Cardiac atrium fibroblast (primary cell): ENCODE results near the gene NOG. TPM values are rescaled to one million over a fixed set of nuclear protein-coding genes. Genes with fewer than 3 reads are reported as not detected.

Experiments used
- total RNA-seq: library from RNA; depleted of rRNA; stranded (reverse); fragments of >200 nt; gene quantifications from 2 replicates; pipeline ENCODE4 v1.2.3, GENCODE V29; 2015

Gene NOG
- total RNA-seq = not detected in 2 replicates

GRCh38 chr17:56593646-56594319 is at the start of gene NOG:
NOG (plus strand) TSS chr17:56593699; CDS start chr17:56594224, 525 bp downstream.

Other genes with a start within 250 kb of the NOG start
- gene C17orf67, start 240.2 kb downstream of the NOG start, total RNA-seq = 0.16 TPM in 1 of 2 replicates, not detected in the other
- 1.8 and 8.6 TPM in 2 replicates for gene DGKE, start 240.5 kb downstream of the NOG start, total RNA-seq